Peyer's patch (tissue), 4 donors: ENCODE measurements around the gene LCK.

Experiments used
- CTCF ChIP-seq, 6 experiments: fragments of 450-650 bp in 4 of 6; fragments of 200-600 bp in 2 of 6; sonication (generic) in 1 of 6; IDR thresholded peaks; one replicate each; pipeline ENCODE4 v1.5.1; 2017 to 2019; ENCODE audit warnings: antibody characterized with exemption in 6 of 6, mild to moderate bottlenecking in 3 of 6, moderate library complexity in 1 of 6
- POLR2A ChIP-seq, 2 donors: fragments of 450-650 bp; IDR thresholded peaks; one replicate each; pipeline ENCODE4 v1.5.1; 2017; ENCODE audit warnings: antibody characterized with exemption in 2 of 2, mild to moderate bottlenecking in 2 of 2, moderate library complexity in 2 of 2

- TF ChIP-seq POLR2A (IDR thresholded peaks at IDR 0.05) (no peak), CTCF (IDR thresholded peaks at IDR 0.05) (no peak)
These were observed 48.3 kb downstream of the LCK start for GRCh38 chr1:32299327-32299726.
